ENCODE data around the gene COL28A1. TPM values are rescaled to one million over a fixed set of nuclear protein-coding genes. Genes with fewer than 3 reads are reported as not detected.

COL28A1 gene
- total RNA-seq, 1 experiment from 2014 or later: 0.81 TPM

GRCh38 chr7:7405461-7405860 lies 130.2 kb downstream of the COL28A1 start:
- ChIA-PET POLR2A (no interaction called here), CTCF (no interaction called here)
- TF ChIP-seq ATF1 (CRISPR knock-in tag; IDR thresholded peaks at IDR 0.05): no peak
- no peak for TF ChIP-seq NR3C1 (CRISPR knock-in tag; conservative IDR thresholded peaks at IDR 0.05; ENCODE audit: low read depth)
- TF ChIP-seq MYBL2 (CRISPR knock-in tag; IDR thresholded peaks at IDR 0.05): no peak
- TF ChIP-seq ZSCAN18 (CRISPR knock-in tag; IDR thresholded peaks at IDR 0.05): no peak
- TF ChIP-seq FOXP1 (CRISPR knock-in tag; IDR thresholded peaks at IDR 0.05; ENCODE audit: borderline replicate concordance): no peak
- no peak for TF ChIP-seq ZNF416 (CRISPR knock-in tag; IDR thresholded peaks at IDR 0.05)
- TF ChIP-seq EMX1 (CRISPR knock-in tag; IDR thresholded peaks at IDR 0.05): no peak
- TF ChIP-seq ETV6 (CRISPR knock-in tag; IDR thresholded peaks at IDR 0.05): no peak
- TF ChIP-seq NFATC4 (CRISPR knock-in tag; IDR thresholded peaks at IDR 0.05): no peak
- TF ChIP-seq PRDM15 (CRISPR knock-in tag; IDR thresholded peaks at IDR 0.05): no peak
- no peak for TF ChIP-seq ZNF138 (CRISPR knock-in tag; conservative IDR thresholded peaks at IDR 0.05)
- TF ChIP-seq FOXK1 (CRISPR knock-in tag; IDR thresholded peaks at IDR 0.05): no peak
- Mint-ChIP-seq H3K9me3 (peaks cover 15% of the 10 kb centered on the region), H3K4me3 (no peak overlapping the region), H3K36me3 (peaks cover 6% of the 10 kb centered on the region), H3K27ac (no peak overlapping the region), H3K27me3 (ENCODE audit: low read depth) (no peaks in the 10 kb centered on the region), H3K4me1 (peaks cover 5% of the 10 kb centered on the region; the same call in 1 of the 2 replicates)
- DNase-seq (ENCODE audit: low spot score) (no peak), ATAC-seq (no peak)

- ATAC-seq: no peak
- TF ChIP-seq ZNF416 (CRISPR knock-in tag; IDR thresholded peaks at IDR 0.05) (no peak), OVOL2 (CRISPR knock-in tag; IDR thresholded peaks at IDR 0.05; ENCODE audit: borderline replicate concordance) (no peak), ARID4B (CRISPR knock-in tag; IDR thresholded peaks at IDR 0.05; ENCODE audit: borderline replicate concordance) (no peak), TCF7 (CRISPR knock-in tag; IDR thresholded peaks at IDR 0.05; ENCODE audit: low read depth) (no peak), ZNF425 (CRISPR knock-in tag; conservative IDR thresholded peaks at IDR 0.05) (no peak), EMX1 (CRISPR knock-in tag; IDR thresholded peaks at IDR 0.05) (no peak), ATF3 (CRISPR knock-in tag; conservative IDR thresholded peaks at IDR 0.05) (no peak), RELA (CRISPR knock-in tag; IDR thresholded peaks at IDR 0.05; ENCODE audit: borderline replicate concordance) (no peak), USF1 (CRISPR knock-in tag; IDR thresholded peaks at IDR 0.05) (no peak), JUN (CRISPR knock-in tag; IDR thresholded peaks at IDR 0.05) (no peak), NR3C1 (CRISPR knock-in tag; conservative IDR thresholded peaks at IDR 0.05; ENCODE audit: low read depth) (no peak), E2F1 (CRISPR knock-in tag; IDR thresholded peaks at IDR 0.05) (no peak), IRF2 (CRISPR knock-in tag; IDR thresholded peaks at IDR 0.05; ENCODE audit: borderline replicate concordance, low read depth) (no peak)
Measured at GRCh38 chr7:7399707-7400106, 136.0 kb downstream of the COL28A1 start.

More at GRCh38 chr7:7399707-7400106, 136.0 kb downstream of the COL28A1 start:
- Mint-ChIP-seq H3K4me3 (no peak overlapping the region), H3K9me3 (0 out of 2 replicates have a peak, but pooled peaks cover under 1% of the 10 kb centered on the region), H3K4me1 (peaks cover 9% of the 10 kb centered on the region; the same call in 1 of the 2 replicates), H3K36me3 (no peaks in the 10 kb centered on the region), H3K27ac (no peak overlapping the region), H3K27me3 (ENCODE audit: low read depth) (no peaks in the 10 kb centered on the region)
- POLR2A ChIA-PET: interaction anchor here (0.6 kb wide), 1 partner anchor 190 kb away, joined by 6 read pairs; no protein-coding TSS in a partner anchor
- no peak for DNase-seq (ENCODE audit: low spot score)
- CTCF ChIA-PET: no interaction called here
